ENCODE measurements around the gene CLMP. TPM values are rescaled to one million over a fixed set of nuclear protein-coding genes. Genes with fewer than 3 reads are reported as not detected.

The CLMP gene
- total and polyA plus RNA-seq, 9 of the 15 experiments (the other 6 are each of a cell fraction or from before 2014, with no cell fraction given), result 0.02 to 0.15 (median 0.03) TPM; not detected in 6

DNA sequence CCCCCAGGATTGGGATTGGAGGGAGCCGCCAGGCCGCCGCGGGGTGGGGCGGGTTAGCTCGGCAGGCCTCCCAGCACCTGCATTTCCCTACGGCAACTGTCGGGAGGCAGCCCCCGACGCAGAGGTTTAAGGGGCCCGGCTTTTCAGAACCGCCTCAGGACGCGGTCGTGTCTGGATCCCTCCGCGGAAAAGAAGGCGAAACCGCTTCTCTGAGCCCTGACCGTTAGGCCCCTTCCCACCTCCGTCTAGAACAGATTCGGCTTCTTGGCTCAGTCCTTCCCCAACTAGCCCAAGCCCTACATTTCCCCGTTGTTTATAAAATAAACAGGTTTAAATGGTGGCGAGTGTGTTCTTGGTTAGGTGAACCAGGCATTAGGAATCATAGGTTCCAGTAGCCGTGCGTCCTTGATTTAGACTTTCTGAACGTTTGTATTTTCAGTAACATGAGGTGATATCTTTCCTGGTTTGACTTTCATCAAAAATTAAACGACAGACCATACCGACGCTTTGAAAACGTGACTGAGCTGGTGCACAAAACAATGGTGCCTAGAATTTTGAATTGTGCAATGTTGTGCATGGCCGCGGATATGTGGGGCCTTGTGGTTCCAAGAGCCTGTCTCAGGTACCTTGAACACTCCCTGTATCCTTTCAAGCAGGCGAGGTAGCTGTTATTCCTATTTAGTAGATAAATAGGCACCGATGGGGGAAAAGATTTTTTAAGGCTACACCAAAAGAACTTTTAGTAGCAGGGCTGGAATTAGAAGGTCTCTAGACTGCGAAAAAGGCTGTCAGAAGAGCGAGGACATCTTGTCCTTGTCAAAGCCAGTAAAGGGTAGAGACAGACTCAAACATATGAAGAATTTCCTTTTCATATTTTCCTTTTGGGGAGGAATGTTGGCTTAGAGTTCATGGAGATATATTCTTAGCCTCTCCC lies 131.9 kb downstream of the CLMP start:
- Histone ChIP-seq H3K9ac (ENCODE audit: insufficient read depth in 1 of 2, low read depth in 2 of 2, low read length in 2 of 2) (peak overlapping the region; percentile 98 to 100), H3K79me2 (ENCODE audit: control insufficient read depth, insufficient read depth, low read length) (peaks cover 66% of the 10 kb centered on the region), H3K9me3 (replicated peaks; ENCODE audit: control insufficient read depth, insufficient read depth, low read depth, low read length) (no peaks in the 10 kb centered on the region), H3K27me3 (ENCODE audit: control insufficient read depth in 2 of 2, insufficient read depth in 2 of 2, low read length in 2 of 2) (no peaks in the 10 kb centered on the region), H3K36me3 (ENCODE audit: control insufficient read depth, insufficient read depth, low read length) (peaks cover 38% of the 10 kb centered on the region), H3K27ac (ENCODE audit: extremely low read depth, low read depth, low read length) (peak overlapping the region; percentile 100), H2AFZ (ENCODE audit: low read depth, low read length) (peak overlapping the region; percentile 79), H3K4me2 (ENCODE audit: insufficient read depth, low read length) (peak overlapping the region; percentile 98), H3K4me3 (peak overlapping the region; percentile 89), H3K9me1 (ENCODE audit: control insufficient read depth, insufficient read depth, low read length) (peaks cover 6% of the 10 kb centered on the region), H3K4me1 (replicated peaks in 1 of 2; ENCODE audit: control insufficient read depth in 2 of 2, insufficient read depth in 2 of 2, low read length in 2 of 2) (peaks cover 3 to 17% of the 10 kb centered on the region in 2 experiments; a peak in 3 of 5 replicates), H4K20me1 (replicated peaks; ENCODE audit: control insufficient read depth, insufficient read depth, low read length) (peaks cover 34% of the 10 kb centered on the region)
- POLR2A ChIA-PET, result interaction anchor here (0.8 to 2.7 kb wide), 6 partner anchors 10 to 34 kb away, joined by 3 to 20 read pairs (median 6); no protein-coding TSS in a partner anchor
- DNase-seq (ENCODE audit: extremely low read depth in 1 of 4, low spot score in 3 of 4) (peak in 3 of 4 experiments; percentile 54 to 69 (median 67)), FAIRE-seq (peak; percentile 37), ATAC-seq (peak; percentile 16; the same call in 2 of the 3 replicates)
- WGBS (ENCODE audit: insufficient coverage, low coverage, missing lambda C conversion rate), result 1% methylated on average over 36 of the region's 37 CpGs
- in situ Hi-C loops (cut with MboI), result no loop called here
- BruUV-seq (replicated peaks), result TSS peak; percentile 69
- intact Hi-C loops (cut with micrococcal nuclease), result no loop called here
- CTCF ChIA-PET (ENCODE audit: low intra/inter-chr PET ratio), result no interaction called here
- TF ChIP-seq DNMT1 (IDR thresholded peaks at IDR 0.05) (no peak), GTF2E2 (tag; IDR thresholded peaks at IDR 0.05) (peak; percentile 87; the same call in 1 of the 2 replicates), CEBPG (CRISPR knock-in tag; IDR thresholded peaks at IDR 0.05) (peak; percentile 81; the same call in 1 of the 2 replicates), CEBPG (tag; conservative IDR thresholded peaks at IDR 0.05 in 1 of 2, IDR thresholded peaks at IDR 0.05 in 1 of 2) (peak; percentile 83 to 98), ZFX (CRISPR knock-in tag; IDR thresholded peaks at IDR 0.05) (peak; percentile 75), YY1 (IDR thresholded peaks at IDR 0.05; ENCODE audit: borderline replicate concordance in 1 of 3, control insufficient read depth in 1 of 3, extremely low read depth in 1 of 3, insufficient read depth in 3 of 3, insufficient read length in 1 of 3, insufficient replicate concordance in 2 of 3, low read depth in 1 of 3, low read length in 2 of 3) (peak in 2 of 3 experiments; percentile 65 to 86), PHF8 (IDR thresholded peaks at IDR 0.05; ENCODE audit: borderline replicate concordance, low read length) (peak; percentile 42), PTRF (tag; IDR thresholded peaks at IDR 0.05) (peak; percentile 14; the same call in 1 of the 2 replicates), FIP1L1 (IDR thresholded peaks at IDR 0.05; ENCODE audit: low read depth, low read length, poor library complexity, severe bottlenecking) (peak; percentile 7), ZNF133 (CRISPR knock-in tag; IDR thresholded peaks at IDR 0.05) (no peak), TAL1 (IDR thresholded peaks at IDR 0.05) (no peak), TCF3 (CRISPR knock-in tag; IDR thresholded peaks at IDR 0.05) (no peak), TAF1 (IDR thresholded peaks at IDR 0.05; ENCODE audit: control insufficient read depth, extremely low read depth, insufficient read depth, low read length, severe bottlenecking) (peak; percentile 23)
- TF ChIP-seq, protein P1, sequence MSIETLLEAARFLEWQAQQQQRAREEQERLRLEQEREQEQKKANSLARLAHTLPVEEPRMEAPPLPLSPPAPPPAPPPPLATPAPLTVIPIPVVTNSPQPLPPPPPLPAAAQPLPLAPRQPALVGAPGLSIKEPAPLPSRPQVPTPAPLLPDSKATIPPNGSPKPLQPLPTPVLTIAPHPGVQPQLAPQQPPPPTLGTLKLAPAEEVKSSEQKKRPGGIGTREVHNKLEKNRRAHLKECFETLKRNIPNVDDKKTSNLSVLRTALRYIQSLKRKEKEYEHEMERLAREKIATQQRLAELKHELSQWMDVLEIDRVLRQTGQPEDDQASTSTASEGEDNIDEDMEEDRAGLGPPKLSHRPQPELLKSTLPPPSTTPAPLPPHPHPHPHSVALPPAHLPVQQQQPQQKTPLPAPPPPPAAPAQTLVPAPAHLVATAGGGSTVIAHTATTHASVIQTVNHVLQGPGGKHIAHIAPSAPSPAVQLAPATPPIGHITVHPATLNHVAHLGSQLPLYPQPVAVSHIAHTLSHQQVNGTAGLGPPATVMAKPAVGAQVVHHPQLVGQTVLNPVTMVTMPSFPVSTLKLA (conservative IDR thresholded peaks at IDR 0.05), result 0 out of 4 replicates have a peak, but pooled peaks of 1 of the 2 experiments have one; percentile 23

Data from K562 (cell line).